Type B pancreatic cell (in vitro differentiated cells): ENCODE results near the gene NDUFB2. TPM values are rescaled to one million over a fixed set of nuclear protein-coding genes. Genes with fewer than 3 reads are reported as not detected.

Experiments
- DNase-seq: peaks from one replicate; pipeline ENCODE4 v3.0.0; 2021; ENCODE audit warnings: mixed read lengths; ENCODE audit not compliant: unreplicated experiment; ENCODE audit errors: extremely low spot score
- H3K27ac Mint-ChIP-seq: 2 replicates; pipeline ENCODE4 v1.8.0; 2021; ENCODE audit warnings: mild to moderate bottlenecking, mixed read lengths
- H3K27me3 Mint-ChIP-seq: 2 replicates; pipeline ENCODE4 v1.8.0; 2021; ENCODE audit warnings: mixed read lengths
- H3K36me3 Mint-ChIP-seq: 2 replicates; pipeline ENCODE4 v1.8.0; 2021; ENCODE audit warnings: mixed read lengths
- H3K4me1 Mint-ChIP-seq: one replicate; pipeline ENCODE4 v1.8.0; 2021; ENCODE audit warnings: mixed read lengths; ENCODE audit not compliant: unreplicated experiment
- H3K4me3 Mint-ChIP-seq: 2 replicates; pipeline ENCODE4 v1.8.0; 2021; ENCODE audit warnings: mild to moderate bottlenecking, mixed read lengths
- H3K9me3 Mint-ChIP-seq: 2 replicates; pipeline ENCODE4 v1.8.0; 2021; ENCODE audit warnings: mixed read lengths
- total RNA-seq: library from RNA; stranded (reverse); gene quantifications from 2 replicates; pipeline ENCODE4 v1.2.1, GENCODE V29; 2021; ENCODE audit warnings: low replicate concordance
- TF ChIP-seq, protein P1 (sequence below): fragments of 200-600 bp; sonication (generic); conservative IDR thresholded peaks from 2 replicates; pipeline ENCODE4 v1.5.0; 2021; ENCODE audit warnings: antibody characterized with exemption, mild to moderate bottlenecking

The NDUFB2 gene
- total RNA-seq, 1 donor from 2014 or later, result 179 TPM

DNA sequence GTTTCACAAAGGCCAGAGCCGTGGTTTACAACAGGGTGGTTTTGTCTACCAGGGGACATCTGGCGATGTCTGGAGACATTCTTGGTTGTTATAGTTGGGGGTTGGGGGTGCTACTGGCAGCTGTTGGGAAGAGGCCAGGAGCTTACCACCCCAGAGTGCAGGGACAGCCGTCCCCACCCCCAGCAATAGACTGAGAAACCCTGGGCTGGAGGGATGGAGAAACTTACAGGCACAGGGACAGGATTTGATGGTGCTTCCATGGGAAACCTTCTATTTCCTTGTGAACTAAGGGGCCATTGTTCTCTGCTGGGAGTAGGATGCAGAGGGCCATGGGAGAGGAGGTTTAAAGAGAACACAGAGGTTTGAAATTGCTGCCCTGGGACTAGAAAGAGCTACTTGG is 12.9 kb upstream of the NDUFB2 start:
- no peak overlapping the region for H3K4me3 Mint-ChIP-seq

DNA sequence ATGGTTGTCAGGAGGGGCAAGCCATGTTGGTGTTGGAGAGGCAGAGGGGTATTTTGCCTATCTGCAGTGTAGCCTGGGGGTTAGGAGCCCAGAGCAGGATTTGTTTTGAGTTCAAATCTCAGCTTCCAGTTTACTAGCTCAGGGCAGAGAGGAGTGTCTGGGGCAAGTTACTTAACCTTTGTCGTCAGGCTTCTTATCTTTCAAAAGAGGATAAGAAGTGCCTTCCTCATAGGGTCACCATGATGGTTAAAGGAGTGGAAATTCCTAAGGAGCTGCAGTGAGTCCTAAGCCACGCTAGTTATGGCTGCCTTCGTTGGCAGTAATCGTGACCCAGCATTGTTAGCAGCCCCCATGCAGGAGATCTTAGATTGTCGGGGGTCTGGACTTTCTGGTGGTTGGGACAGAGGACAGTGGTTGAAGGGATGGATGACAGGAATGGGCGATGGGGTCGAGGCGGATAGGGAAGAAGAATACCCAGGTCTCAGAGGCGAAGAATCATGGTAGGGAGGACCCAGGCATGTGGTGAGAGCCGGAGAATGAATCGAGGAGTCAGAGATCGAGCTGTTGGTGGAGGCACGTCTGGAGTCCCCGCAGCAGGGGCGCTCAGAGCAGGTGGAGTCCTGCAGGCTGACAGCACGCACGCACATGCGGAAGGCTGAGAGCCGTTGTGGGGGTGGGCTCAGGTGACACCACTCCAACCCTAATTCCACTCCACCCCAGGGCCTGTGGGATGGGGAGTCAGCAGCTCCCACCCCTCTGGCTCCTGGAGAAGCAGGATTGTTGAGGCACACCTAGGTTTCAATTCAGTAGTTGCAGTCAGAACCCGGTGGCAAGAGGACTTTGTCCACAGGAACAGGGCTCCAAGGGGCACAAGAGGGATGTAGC is 12.2 kb upstream of the NDUFB2 start:
- H3K9me3 Mint-ChIP-seq, result no peaks in the 10 kb centered on the region
- H3K27ac Mint-ChIP-seq, result no peak overlapping the region
- DNase-seq, result peak; percentile 62
- H3K4me1 Mint-ChIP-seq, result no peaks in the 10 kb centered on the region
- TF ChIP-seq, protein P1, sequence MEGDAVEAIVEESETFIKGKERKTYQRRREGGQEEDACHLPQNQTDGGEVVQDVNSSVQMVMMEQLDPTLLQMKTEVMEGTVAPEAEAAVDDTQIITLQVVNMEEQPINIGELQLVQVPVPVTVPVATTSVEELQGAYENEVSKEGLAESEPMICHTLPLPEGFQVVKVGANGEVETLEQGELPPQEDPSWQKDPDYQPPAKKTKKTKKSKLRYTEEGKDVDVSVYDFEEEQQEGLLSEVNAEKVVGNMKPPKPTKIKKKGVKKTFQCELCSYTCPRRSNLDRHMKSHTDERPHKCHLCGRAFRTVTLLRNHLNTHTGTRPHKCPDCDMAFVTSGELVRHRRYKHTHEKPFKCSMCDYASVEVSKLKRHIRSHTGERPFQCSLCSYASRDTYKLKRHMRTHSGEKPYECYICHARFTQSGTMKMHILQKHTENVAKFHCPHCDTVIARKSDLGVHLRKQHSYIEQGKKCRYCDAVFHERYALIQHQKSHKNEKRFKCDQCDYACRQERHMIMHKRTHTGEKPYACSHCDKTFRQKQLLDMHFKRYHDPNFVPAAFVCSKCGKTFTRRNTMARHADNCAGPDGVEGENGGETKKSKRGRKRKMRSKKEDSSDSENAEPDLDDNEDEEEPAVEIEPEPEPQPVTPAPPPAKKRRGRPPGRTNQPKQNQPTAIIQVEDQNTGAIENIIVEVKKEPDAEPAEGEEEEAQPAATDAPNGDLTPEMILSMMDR, result no peak
- peaks cover 17% of the 10 kb centered on the region for H3K36me3 Mint-ChIP-seq
- no peak overlapping the region for H3K4me3 Mint-ChIP-seq
- H3K27me3 Mint-ChIP-seq, result no peaks in the 10 kb centered on the region

More for the DNA sequence above, 12.9 kb upstream of the NDUFB2 start:
- Mint-ChIP-seq H3K9me3 (no peaks in the 10 kb centered on the region), H3K27ac (no peak overlapping the region), H3K4me1 (no peaks in the 10 kb centered on the region), H3K36me3 (peaks cover 21% of the 10 kb centered on the region), H3K27me3 (no peaks in the 10 kb centered on the region)
- DNase-seq, result no peak
- TF ChIP-seq, protein P1, result no peak

DNA sequence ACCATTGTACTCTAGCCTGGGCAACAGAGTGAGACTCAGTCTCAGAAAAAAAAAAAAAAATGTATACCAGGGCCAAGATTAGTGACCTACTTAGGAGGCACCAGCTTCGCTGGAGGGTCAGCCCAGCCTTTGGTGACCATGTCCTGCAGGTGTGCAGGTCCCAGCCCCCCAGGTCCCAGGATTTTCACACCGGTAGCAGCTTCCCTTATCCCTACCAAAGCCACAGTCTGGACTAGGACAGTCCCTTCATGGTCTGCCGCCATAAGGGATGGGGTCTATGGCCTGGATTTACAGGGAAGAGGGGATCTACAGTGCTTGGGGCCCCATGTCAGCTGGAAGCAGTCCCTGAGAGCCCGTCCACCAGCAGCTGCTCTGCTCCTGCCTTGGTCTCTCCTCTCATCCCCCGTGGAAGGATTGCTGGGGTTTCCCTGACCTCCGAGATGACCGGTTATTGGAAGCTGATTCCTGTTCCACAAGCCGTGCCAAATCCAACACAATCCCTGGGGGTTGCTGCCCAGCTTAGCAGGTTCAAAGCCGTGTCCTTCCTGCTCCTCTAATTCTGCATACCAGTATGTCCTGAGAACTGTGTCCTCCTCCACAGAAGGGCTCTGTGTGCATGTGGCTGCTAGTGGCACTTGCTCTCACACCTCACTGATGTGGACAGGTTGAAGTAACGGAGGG is 11.0 kb upstream of the NDUFB2 start:
- Mint-ChIP-seq H3K27me3 (no peaks in the 10 kb centered on the region), H3K36me3 (peaks cover 16% of the 10 kb centered on the region), H3K4me3 (no peak overlapping the region), H3K9me3 (no peaks in the 10 kb centered on the region), H3K27ac (no peak overlapping the region), H3K4me1 (no peaks in the 10 kb centered on the region)
- no peak for DNase-seq
- TF ChIP-seq, protein P1, result no peak

DNA sequence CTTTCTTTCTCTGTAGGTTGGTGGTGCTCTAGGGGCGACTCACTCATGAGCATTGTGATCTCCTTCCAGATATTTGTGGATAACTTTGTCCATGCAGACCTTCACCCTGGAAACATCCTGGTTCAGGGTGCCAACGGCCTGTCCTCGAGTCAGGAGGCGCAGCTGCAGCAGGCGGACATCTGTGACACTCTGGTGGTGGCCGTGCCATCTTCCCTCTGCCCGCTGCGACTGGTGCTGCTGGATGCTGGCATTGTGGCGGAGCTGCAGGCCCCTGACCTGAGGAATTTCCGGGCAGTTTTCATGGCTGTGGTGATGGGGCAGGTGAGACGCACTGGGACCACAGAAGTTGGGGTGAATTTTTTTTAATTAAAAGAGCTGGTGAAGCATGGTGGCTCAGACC is 9.6 kb upstream of the NDUFB2 start:
- no peak overlapping the region for H3K27ac Mint-ChIP-seq
- no peak for DNase-seq
- no peaks in the 10 kb centered on the region for H3K9me3 Mint-ChIP-seq
- H3K4me1 Mint-ChIP-seq, result no peaks in the 10 kb centered on the region
- TF ChIP-seq, protein P1, result no peak
- no peaks in the 10 kb centered on the region for H3K27me3 Mint-ChIP-seq
- no peak overlapping the region for H3K4me3 Mint-ChIP-seq
- peaks cover 11% of the 10 kb centered on the region for H3K36me3 Mint-ChIP-seq

DNA sequence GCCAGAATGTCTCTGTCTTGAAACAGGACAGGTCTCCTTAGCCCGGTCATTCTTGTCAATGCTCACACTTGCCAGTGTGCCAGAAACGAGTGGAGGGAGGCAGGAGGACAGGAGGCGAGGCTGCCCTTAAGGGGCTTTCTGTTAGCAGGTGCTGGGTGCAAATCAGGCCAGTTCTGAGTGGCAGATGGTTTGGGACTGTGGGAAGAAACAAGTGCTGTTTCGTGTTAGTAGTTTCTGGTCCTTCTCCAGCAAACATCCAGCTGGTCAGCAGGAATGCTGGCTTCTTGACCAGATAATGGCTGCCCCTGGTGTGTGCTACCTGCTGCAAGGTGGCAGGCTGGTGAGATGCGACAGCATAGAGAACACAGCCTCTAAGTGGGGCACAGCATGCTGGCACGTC is 8.2 kb upstream of the NDUFB2 start:
- H3K4me3 Mint-ChIP-seq, result no peak overlapping the region
- no peaks in the 10 kb centered on the region for H3K4me1 Mint-ChIP-seq
- H3K27ac Mint-ChIP-seq, result no peak overlapping the region
- H3K9me3 Mint-ChIP-seq, result no peaks in the 10 kb centered on the region
- no peaks in the 10 kb centered on the region for H3K27me3 Mint-ChIP-seq
- TF ChIP-seq, protein P1, result no peak
- DNase-seq, result no peak
- peaks cover 11% of the 10 kb centered on the region for H3K36me3 Mint-ChIP-seq
